Ectodermal cell (in vitro differentiated cells): ENCODE data around the gene LAMC1.

ENCODE experiments used
- H3K27ac ChIP-seq: 2 replicates; pipeline ENCODE4 v1.7.0; 2013; ENCODE audit warnings: mild to moderate bottlenecking, low read depth, low read length; ENCODE audit not compliant: insufficient read depth, poor library complexity, severe bottlenecking
- H3K27me3 ChIP-seq: 2 replicates; pipeline ENCODE4 v1.7.0; 2013; ENCODE audit warnings: mild to moderate bottlenecking, low read length; ENCODE audit not compliant: insufficient read depth, control insufficient read depth, poor library complexity, severe bottlenecking
- H3K36me3 ChIP-seq: one replicate; pipeline ENCODE4 v1.7.0; 2013; ENCODE audit warnings: low read length; ENCODE audit not compliant: control insufficient read depth, insufficient read depth
- H3K4me1 ChIP-seq: one replicate; pipeline ENCODE4 v1.7.0; 2013; ENCODE audit warnings: low read length; ENCODE audit not compliant: control insufficient read depth, insufficient read depth
- H3K4me3 ChIP-seq: 2 replicates; pipeline ENCODE4 v1.7.0; 2013; ENCODE audit warnings: low read depth, low read length, control low read depth; ENCODE audit not compliant: insufficient read depth
- H3K9me3 ChIP-seq: 2 replicates; pipeline ENCODE4 v1.7.0; 2013; ENCODE audit warnings: mild to moderate bottlenecking, low read length, moderate library complexity; ENCODE audit not compliant: control insufficient read depth
- WGBS, 2 experiments: methylation state at CpG; one replicate each; pipeline ENCODE4 v1.1.7; 2013; ENCODE audit warnings: missing lambda C conversion rate in 2 of 2; 5-methylcytosine and 5-hydroxymethylcytosine counted together

The LAMC1 gene

GRCh38 chr1:182996816-182997215 lies 26.4 kb upstream of the LAMC1 start:
- no peaks in the 10 kb centered on the region for H3K4me1 ChIP-seq
- H3K27ac ChIP-seq = no peak overlapping the region
- WGBS, 2 experiments = 83 to 86% methylated on average over 1 of the region's 1 CpG
- no peaks in the 10 kb centered on the region for H3K36me3 ChIP-seq
- H3K4me3 ChIP-seq = no peak overlapping the region
- no peaks in the 10 kb centered on the region for H3K9me3 ChIP-seq
- H3K27me3 ChIP-seq = no peaks in the 10 kb centered on the region

- H3K36me3 ChIP-seq = no peaks in the 10 kb centered on the region
- H3K4me1 ChIP-seq = no peaks in the 10 kb centered on the region
- no peak overlapping the region for H3K4me3 ChIP-seq
- H3K27me3 ChIP-seq = no peaks in the 10 kb centered on the region
- H3K9me3 ChIP-seq = no peaks in the 10 kb centered on the region
- no peak overlapping the region for H3K27ac ChIP-seq
Observed at GRCh38 chr1:182998482-182998881, 24.7 kb upstream of the LAMC1 start.

- no peaks in the 10 kb centered on the region for H3K4me1 ChIP-seq
- H3K36me3 ChIP-seq = no peaks in the 10 kb centered on the region
- no peaks in the 10 kb centered on the region for H3K27me3 ChIP-seq
- H3K9me3 ChIP-seq = no peaks in the 10 kb centered on the region
- WGBS, 2 experiments = 94 to 95% methylated on average over 3 to 4 of the region's 4 CpGs
- no peak overlapping the region for H3K27ac ChIP-seq
- H3K4me3 ChIP-seq = no peak overlapping the region
Observed at GRCh38 chr1:183000167-183000962, 22.9 kb upstream of the LAMC1 start.

GRCh38 chr1:183002267-183002666 lies 21.0 kb upstream of the LAMC1 start:
- Histone ChIP-seq H3K9me3 (no peaks in the 10 kb centered on the region), H3K27me3 (no peaks in the 10 kb centered on the region), H3K36me3 (no peaks in the 10 kb centered on the region), H3K4me3 (no peak overlapping the region), H3K27ac (no peak overlapping the region), H3K4me1 (no peaks in the 10 kb centered on the region)

- H3K4me1 ChIP-seq = no peaks in the 10 kb centered on the region
- H3K4me3 ChIP-seq = no peak overlapping the region
- no peaks in the 10 kb centered on the region for H3K9me3 ChIP-seq
- H3K27ac ChIP-seq = no peak overlapping the region
- WGBS, 2 experiments = 80% methylated on average over 1 of the region's 3 CpGs; no CpG with 5 or more reads in 1 of the 2 experiments
- H3K27me3 ChIP-seq = no peaks in the 10 kb centered on the region
- no peaks in the 10 kb centered on the region for H3K36me3 ChIP-seq
Observed at GRCh38 chr1:183002797-183003196, 20.4 kb upstream of the LAMC1 start.

- WGBS, 2 experiments = 88 to 95% methylated on average over 4 of the region's 4 CpGs
- Histone ChIP-seq H3K4me1 (no peaks in the 10 kb centered on the region), H3K9me3 (no peaks in the 10 kb centered on the region), H3K36me3 (no peaks in the 10 kb centered on the region), H3K4me3 (no peak overlapping the region), H3K27ac (no peak overlapping the region), H3K27me3 (no peaks in the 10 kb centered on the region)
Observed at GRCh38 chr1:183003203-183003602, 20.0 kb upstream of the LAMC1 start.

GRCh38 chr1:183004141-183004540 lies 19.1 kb upstream of the LAMC1 start:
- no peaks in the 10 kb centered on the region for H3K36me3 ChIP-seq
- H3K27me3 ChIP-seq = no peaks in the 10 kb centered on the region
- no peak overlapping the region for H3K27ac ChIP-seq
- 92 to 98% methylated on average over 2 of the region's 2 CpGs for WGBS, 2 experiments
- no peaks in the 10 kb centered on the region for H3K4me1 ChIP-seq
- no peak overlapping the region for H3K4me3 ChIP-seq
- no peaks in the 10 kb centered on the region for H3K9me3 ChIP-seq

GRCh38 chr1:183011859-183012258 lies 11.4 kb upstream of the LAMC1 start:
- no peak overlapping the region for H3K27ac ChIP-seq
- no peak overlapping the region for H3K4me3 ChIP-seq
- no peaks in the 10 kb centered on the region for H3K36me3 ChIP-seq
- H3K9me3 ChIP-seq = no peaks in the 10 kb centered on the region
- 89 to 96% methylated on average over 3 to 4 of the region's 4 CpGs for WGBS, 2 experiments
- H3K4me1 ChIP-seq = no peaks in the 10 kb centered on the region
- H3K27me3 ChIP-seq = no peaks in the 10 kb centered on the region

GRCh38 chr1:183012301-183012994 lies 10.8 kb upstream of the LAMC1 start:
- H3K27me3 ChIP-seq = no peaks in the 10 kb centered on the region
- no peaks in the 10 kb centered on the region for H3K9me3 ChIP-seq
- WGBS, 2 experiments = 80 to 95% methylated on average over 5 to 6 of the region's 6 CpGs
- no peak overlapping the region for H3K27ac ChIP-seq
- no peaks in the 10 kb centered on the region for H3K36me3 ChIP-seq
- H3K4me3 ChIP-seq = no peak overlapping the region
- no peaks in the 10 kb centered on the region for H3K4me1 ChIP-seq

- Histone ChIP-seq H3K36me3 (no peaks in the 10 kb centered on the region), H3K27ac (no peak overlapping the region), H3K27me3 (no peaks in the 10 kb centered on the region), H3K4me1 (no peaks in the 10 kb centered on the region), H3K9me3 (no peaks in the 10 kb centered on the region), H3K4me3 (no peak overlapping the region)
- WGBS, 2 experiments = 56 to 60% methylated on average over 3 of the region's 3 CpGs
Observed at GRCh38 chr1:183019139-183019740, 4.0 kb upstream of the LAMC1 start.
